AG09319 (cell line): ENCODE data around the gene PDIA2.

Source experiments
- DNase-seq: peaks from one replicate; pipeline ENCODE4 v3.0.0-alpha.2; 2010; ENCODE audit warnings: low read depth; ENCODE audit errors: extremely low read depth
- CTCF ChIP-seq: IDR thresholded peaks from 2 replicates; pipeline ENCODE4 v1.5.1; 2011; ENCODE audit warnings: low read depth, mild to moderate bottlenecking, inconsistent platforms, low read length, moderate library complexity

PDIA2 gene

GRCh38 chr16:289395-289997, 6.5 kb downstream of the PDIA2 start:
- DNase-seq: no peak
- TF ChIP-seq CTCF: no peak

- DNase-seq: no peak
- TF ChIP-seq CTCF: no peak
Observed at GRCh38 chr16:290015-290680, 7.2 kb downstream of the PDIA2 start.

DNA sequence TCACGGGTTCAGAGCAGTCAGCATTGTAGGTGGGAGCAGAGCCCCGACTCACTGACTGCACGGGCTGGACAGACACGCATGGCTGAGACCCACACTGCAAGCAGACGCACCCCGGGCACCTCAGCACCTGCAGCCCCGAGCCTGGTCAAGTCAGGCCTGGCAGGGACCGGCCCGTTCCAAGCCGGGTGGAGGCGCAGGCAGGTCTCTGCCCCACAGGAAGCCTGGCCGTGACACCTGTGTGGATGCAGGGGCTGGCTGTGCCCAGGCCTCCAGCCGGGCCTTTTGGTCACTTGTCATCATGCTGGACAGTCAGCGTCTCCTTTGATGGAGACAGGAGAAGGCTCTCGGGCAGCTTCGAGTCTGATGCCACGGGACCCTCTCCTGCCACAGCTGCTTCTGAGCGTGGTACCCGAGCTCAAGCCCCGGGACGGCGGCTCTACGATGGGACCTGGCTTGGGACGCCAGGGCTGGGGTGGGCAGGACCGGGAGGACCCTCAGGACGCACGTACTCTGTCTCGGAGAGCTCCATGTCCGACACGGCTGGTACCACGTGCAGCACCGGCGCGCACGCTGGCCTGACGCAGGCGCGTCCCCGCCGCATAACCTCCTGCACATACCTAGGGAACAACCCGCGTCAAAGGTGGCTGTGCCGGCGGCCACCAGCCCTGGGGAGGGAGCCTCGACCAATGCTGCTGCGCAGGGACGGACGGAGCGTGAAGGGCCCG, 7.9 kb downstream of the PDIA2 start:
- no peak for DNase-seq
- TF ChIP-seq CTCF: no peak

DNA sequence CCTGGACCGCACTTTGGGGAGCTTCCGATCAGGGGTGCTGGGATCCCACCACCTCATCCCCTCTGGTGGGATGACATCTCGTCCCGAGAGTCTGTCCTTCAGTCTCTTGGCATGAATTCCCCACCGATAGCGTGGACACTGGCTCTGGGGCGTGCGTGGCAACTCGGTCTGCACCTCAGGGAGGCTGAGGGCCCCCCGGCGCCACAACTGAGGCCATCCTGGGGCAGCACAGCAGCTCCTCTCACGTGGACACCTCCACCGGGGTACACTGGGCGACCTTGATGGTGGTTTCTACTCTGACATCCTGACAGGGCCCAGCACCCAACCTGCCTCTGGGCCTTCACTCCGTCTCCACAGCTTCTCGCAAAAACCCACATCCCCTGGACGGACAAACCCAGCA, 8.6 kb downstream of the PDIA2 start:
- DNase-seq: no peak
- no peak for TF ChIP-seq CTCF

GRCh38 chr16:293043-293775, 10.2 kb downstream of the PDIA2 start:
- DNase-seq: no peak
- no peak for TF ChIP-seq CTCF

DNA sequence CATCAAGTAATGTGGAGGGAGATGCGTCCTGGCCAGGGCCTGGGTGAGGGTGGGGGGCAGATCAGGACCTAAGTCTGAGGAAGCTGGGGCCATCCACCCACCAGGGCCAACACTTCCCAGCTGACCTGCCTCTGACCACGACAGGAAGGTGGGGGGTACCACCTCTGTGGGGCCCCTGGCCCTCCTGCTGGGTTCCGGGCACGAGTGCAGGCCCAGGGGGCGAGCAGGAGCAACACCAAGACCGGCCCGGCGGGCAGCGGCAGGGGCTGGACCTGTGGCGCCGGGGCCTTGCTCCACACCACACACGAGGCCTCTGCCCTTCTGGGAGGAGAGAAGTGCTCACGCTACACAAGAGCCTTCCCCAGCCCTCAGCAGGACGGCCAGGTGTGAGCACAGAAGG, 13.3 kb downstream of the PDIA2 start:
- DNase-seq: no peak
- TF ChIP-seq CTCF: no peak
